ENCODE results near the gene PRR23B.

Gene PRR23B

GRCh38 chr3:138972941-138973340 is 47.8 kb downstream of the PRR23B start:
- DNase-seq, result no peak

DNA sequence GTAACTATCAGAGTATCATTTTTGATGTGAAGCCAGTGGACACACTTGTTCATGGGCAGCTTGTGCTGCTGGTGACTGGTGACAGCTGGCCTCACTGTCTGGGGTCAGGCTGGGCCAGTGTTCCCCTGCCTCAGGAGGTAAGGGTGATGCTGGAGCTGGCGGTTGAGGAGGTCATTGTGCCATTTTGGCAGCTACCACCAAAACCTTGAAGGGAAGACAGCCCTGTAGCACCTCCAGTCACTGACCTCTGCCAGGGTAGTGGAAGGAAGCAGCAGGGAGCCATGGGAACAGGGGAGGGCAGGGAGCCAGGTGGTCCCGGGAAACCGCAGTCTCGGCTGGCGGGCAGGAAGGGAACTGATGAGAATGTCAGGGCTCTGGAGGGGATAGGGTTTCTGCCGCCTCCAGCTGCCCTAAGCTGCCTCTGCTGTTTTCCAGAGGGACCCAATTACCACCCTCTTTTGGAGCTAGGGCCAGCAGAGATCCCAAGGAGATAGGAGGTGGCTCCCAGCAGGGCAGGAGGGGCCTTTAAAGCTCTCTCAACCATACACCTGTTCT is 48.9 kb downstream of the PRR23B start:
- no peak for DNase-seq

All from DMS153 (cell line).